ENCODE data around the gene TSPAN7. TPM values are rescaled to one million over a fixed set of nuclear protein-coding genes. Genes with fewer than 3 reads are reported as not detected.

Gene TSPAN7
- total RNA-seq, 3 donors from 2014 or later (not counting 1 experiment from before 2014, with no cell fraction given): not detected

- Histone ChIP-seq H3K27ac (ENCODE audit: low read length) (no peak overlapping the region), H3K4me1 (ENCODE audit: control insufficient read depth, insufficient read depth, low read length) (no peaks in the 10 kb centered on the region), H3K36me3 (ENCODE audit: control insufficient read depth, insufficient read depth, low read length) (no peaks in the 10 kb centered on the region), H3K9me3 (ENCODE audit: control insufficient read depth, insufficient read depth, low read length) (no peaks in the 10 kb centered on the region), H3K27me3 (ENCODE audit: control insufficient read depth, insufficient read depth, low read length) (no peaks in the 10 kb centered on the region), H3K4me3 (ENCODE audit: low read length) (no peak overlapping the region)
- no peak overlapping the region for H3K27ac Mint-ChIP-seq
- no peak for DNase-seq
- no peak overlapping the region for H3K4me3 Mint-ChIP-seq
- ATAC-seq: no peak
- H3K4me1 Mint-ChIP-seq: no peaks in the 10 kb centered on the region
- TF ChIP-seq, protein P1, sequence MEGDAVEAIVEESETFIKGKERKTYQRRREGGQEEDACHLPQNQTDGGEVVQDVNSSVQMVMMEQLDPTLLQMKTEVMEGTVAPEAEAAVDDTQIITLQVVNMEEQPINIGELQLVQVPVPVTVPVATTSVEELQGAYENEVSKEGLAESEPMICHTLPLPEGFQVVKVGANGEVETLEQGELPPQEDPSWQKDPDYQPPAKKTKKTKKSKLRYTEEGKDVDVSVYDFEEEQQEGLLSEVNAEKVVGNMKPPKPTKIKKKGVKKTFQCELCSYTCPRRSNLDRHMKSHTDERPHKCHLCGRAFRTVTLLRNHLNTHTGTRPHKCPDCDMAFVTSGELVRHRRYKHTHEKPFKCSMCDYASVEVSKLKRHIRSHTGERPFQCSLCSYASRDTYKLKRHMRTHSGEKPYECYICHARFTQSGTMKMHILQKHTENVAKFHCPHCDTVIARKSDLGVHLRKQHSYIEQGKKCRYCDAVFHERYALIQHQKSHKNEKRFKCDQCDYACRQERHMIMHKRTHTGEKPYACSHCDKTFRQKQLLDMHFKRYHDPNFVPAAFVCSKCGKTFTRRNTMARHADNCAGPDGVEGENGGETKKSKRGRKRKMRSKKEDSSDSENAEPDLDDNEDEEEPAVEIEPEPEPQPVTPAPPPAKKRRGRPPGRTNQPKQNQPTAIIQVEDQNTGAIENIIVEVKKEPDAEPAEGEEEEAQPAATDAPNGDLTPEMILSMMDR (IDR thresholded peaks at IDR 0.05): no peak
- H3K9me3 Mint-ChIP-seq: no peaks in the 10 kb centered on the region
- peaks cover 0 to 56% of the 10 kb centered on the region in 2 donors for H3K27me3 Mint-ChIP-seq (ENCODE audit: low read depth in 2 of 2)
- intact Hi-C loops (cut with micrococcal nuclease): no loop called here
- H3K36me3 Mint-ChIP-seq: no peaks in the 10 kb centered on the region
- 65% methylated on average over 2 of the region's 4 CpGs for WGBS (ENCODE audit: insufficient coverage)
These were observed 116.8 kb downstream of the TSPAN7 start for GRCh38 chrX:38678183-38678582.

DNA sequence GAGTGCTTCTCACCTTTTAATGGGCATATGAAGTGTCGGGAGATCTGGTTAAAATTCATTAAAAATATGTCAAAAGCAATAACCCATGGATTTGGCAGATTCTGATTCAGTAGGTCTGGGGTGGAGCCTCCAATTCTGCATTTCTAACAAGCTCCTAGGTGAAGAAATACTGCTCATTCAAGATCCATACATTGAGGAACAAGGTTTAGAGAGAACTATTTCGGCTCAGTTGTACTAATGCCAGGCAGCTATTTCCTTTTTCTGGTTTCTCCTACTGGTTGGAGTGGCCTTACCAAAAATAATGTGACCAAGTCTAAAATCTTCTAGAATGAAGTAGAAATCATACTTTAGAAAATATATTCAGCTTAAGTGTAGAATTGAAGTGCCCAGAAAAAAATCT is 117.5 kb downstream of the TSPAN7 start:
- DNase-seq (no peak), ATAC-seq (no peak)
- Mint-ChIP-seq H3K9me3 (no peaks in the 10 kb centered on the region), H3K4me1 (no peaks in the 10 kb centered on the region), H3K27ac (no peak overlapping the region), H3K27me3 (ENCODE audit: low read depth in 2 of 2) (peaks cover 0 to 54% of the 10 kb centered on the region in 2 donors), H3K36me3 (no peaks in the 10 kb centered on the region), H3K4me3 (no peak overlapping the region)
- Histone ChIP-seq H3K4me1 (ENCODE audit: control insufficient read depth, insufficient read depth, low read length) (no peaks in the 10 kb centered on the region), H3K9me3 (ENCODE audit: control insufficient read depth, insufficient read depth, low read length) (no peaks in the 10 kb centered on the region), H3K4me3 (ENCODE audit: low read length) (no peak overlapping the region), H3K27me3 (ENCODE audit: control insufficient read depth, insufficient read depth, low read length) (no peaks in the 10 kb centered on the region), H3K36me3 (ENCODE audit: control insufficient read depth, insufficient read depth, low read length) (no peaks in the 10 kb centered on the region), H3K27ac (ENCODE audit: low read length) (no peak overlapping the region)
- TF ChIP-seq, protein P1 (IDR thresholded peaks at IDR 0.05): no peak
- WGBS (ENCODE audit: insufficient coverage): 33% methylated on average over 1 of the region's 2 CpGs
- intact Hi-C loops (cut with micrococcal nuclease): no loop called here

DNA sequence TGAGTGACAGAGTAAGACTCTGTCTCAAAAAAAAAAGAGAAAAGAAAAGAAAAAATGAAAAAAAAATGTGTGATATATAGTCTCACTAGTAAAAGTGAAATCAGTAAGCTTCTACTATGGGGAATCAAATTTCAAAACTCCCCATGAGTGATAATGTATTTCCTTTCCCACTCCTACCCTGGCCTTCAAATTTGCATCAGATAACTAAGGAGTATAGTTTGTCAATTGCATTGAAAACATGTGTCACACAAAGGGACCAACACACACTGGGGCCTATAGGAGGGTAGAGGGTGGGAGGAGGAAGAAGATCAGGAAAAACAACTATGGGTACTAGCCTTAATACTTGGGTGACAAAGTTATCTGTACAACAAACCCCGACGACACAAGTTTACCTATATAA is 118.4 kb downstream of the TSPAN7 start:
- 94% methylated on average over 2 of the region's 2 CpGs for WGBS (ENCODE audit: insufficient coverage)
- H3K4me3 Mint-ChIP-seq: no peak overlapping the region
- TF ChIP-seq, protein P1 (IDR thresholded peaks at IDR 0.05): no peak
- H3K27ac ChIP-seq (ENCODE audit: low read length): no peak overlapping the region
- H3K27ac Mint-ChIP-seq: no peak overlapping the region
- no peaks in the 10 kb centered on the region for H3K27me3 ChIP-seq (ENCODE audit: control insufficient read depth, insufficient read depth, low read length)
- no peaks in the 10 kb centered on the region for H3K4me1 ChIP-seq (ENCODE audit: control insufficient read depth, insufficient read depth, low read length)
- ATAC-seq (no peak), DNase-seq (no peak)
- no peaks in the 10 kb centered on the region for H3K36me3 ChIP-seq (ENCODE audit: control insufficient read depth, insufficient read depth, low read length)
- no peaks in the 10 kb centered on the region for H3K4me1 Mint-ChIP-seq
- H3K36me3 Mint-ChIP-seq: no peaks in the 10 kb centered on the region
- intact Hi-C loops (cut with micrococcal nuclease): no loop called here
- H3K27me3 Mint-ChIP-seq (ENCODE audit: low read depth in 2 of 2): peaks cover 0 to 46% of the 10 kb centered on the region in 2 donors
- no peak overlapping the region for H3K4me3 ChIP-seq (ENCODE audit: low read length)
- no peaks in the 10 kb centered on the region for H3K9me3 Mint-ChIP-seq
- no peaks in the 10 kb centered on the region for H3K9me3 ChIP-seq (ENCODE audit: control insufficient read depth, insufficient read depth, low read length)

GRCh38 chrX:38682095-38682494 is 120.8 kb downstream of the TSPAN7 start:
- H3K27me3 Mint-ChIP-seq (ENCODE audit: low read depth in 2 of 2): peaks cover 0 to 34% of the 10 kb centered on the region in 2 donors
- TF ChIP-seq, protein P1 (IDR thresholded peaks at IDR 0.05): no peak
- no peaks in the 10 kb centered on the region for H3K36me3 ChIP-seq (ENCODE audit: control insufficient read depth, insufficient read depth, low read length)
- H3K36me3 Mint-ChIP-seq: no peaks in the 10 kb centered on the region
- no peak overlapping the region for H3K4me3 ChIP-seq (ENCODE audit: low read length)
- no peak overlapping the region for H3K4me3 Mint-ChIP-seq
- DNase-seq (no peak), ATAC-seq (no peak)
- H3K27ac Mint-ChIP-seq: no peak overlapping the region
- no peaks in the 10 kb centered on the region for H3K4me1 Mint-ChIP-seq
- no peak overlapping the region for H3K27ac ChIP-seq (ENCODE audit: low read length)
- no peaks in the 10 kb centered on the region for H3K27me3 ChIP-seq (ENCODE audit: control insufficient read depth, insufficient read depth, low read length)
- intact Hi-C loops (cut with micrococcal nuclease): no loop called here
- H3K9me3 Mint-ChIP-seq: no peaks in the 10 kb centered on the region
- no CpG with 5 or more reads among the region's 2 CpGs for WGBS (ENCODE audit: insufficient coverage)
- H3K9me3 ChIP-seq (ENCODE audit: control insufficient read depth, insufficient read depth, low read length): no peaks in the 10 kb centered on the region
- H3K4me1 ChIP-seq (ENCODE audit: control insufficient read depth, insufficient read depth, low read length): no peaks in the 10 kb centered on the region

Measured in natural killer cell (primary cell).